DND-41 (cell line): ENCODE data around the gene OR10G3.

Source experiments
- CTCF ChIP-seq: IDR thresholded peaks from 2 replicates; pipeline ENCODE4 v1.5.1; 2012; ENCODE audit warnings: borderline replicate concordance, low read length, moderate library complexity, mild to moderate bottlenecking; ENCODE audit not compliant: poor library complexity, severe bottlenecking; ENCODE audit errors: extremely low read depth
- EZH2 ChIP-seq: IDR thresholded peaks from 3 replicates; pipeline ENCODE4 v1.6.1; 2012; ENCODE audit warnings: borderline replicate concordance, low read depth, mild to moderate bottlenecking, moderate library complexity, low read length, inconsistent platforms; ENCODE audit not compliant: severe bottlenecking

GRCh38 chr14:21527318-21527679 lies 52.6 kb downstream of the OR10G3 start:
- TF ChIP-seq EZH2 (no peak), CTCF (no peak)
